Stimulated activated naive B cell treated with anti-CD40 and anti-IgM and Interleukin-4, amounts not matched to agents 10 μg/mL and 1 μg/mL and 100 μg/mL, for 72 hours (primary cell): ENCODE results near the gene TCEAL5.
"Not testable (repeated sequence)": the region's sequence is repeated elsewhere in the genome, so short reads cannot be mapped to it uniquely, and the experiment has no call there.

Source experiments
- ATAC-seq, 2 donors: fragments of 150-1000 bp; cut with Tn5 transposase; replicated peaks; 2 replicates each; pipeline ENCODE4 v1.10.0; 2021; ENCODE audit warnings: moderate library complexity in 1 of 2
- DNase-seq: peaks from one replicate; pipeline ENCODE4 v3.0.0; 2021
- H3K27ac Mint-ChIP-seq: one replicate; pipeline ENCODE4 v1.8.0; 2022; ENCODE audit warnings: mild to moderate bottlenecking, mixed read lengths
- H3K27me3 Mint-ChIP-seq, 2 donors: one replicate each; pipeline ENCODE4 v1.8.0; 2022; ENCODE audit warnings: mixed read lengths in 2 of 2
- H3K36me3 Mint-ChIP-seq, 2 donors: one replicate each; pipeline ENCODE4 v1.8.0; 2022; ENCODE audit warnings: mixed read lengths in 2 of 2, mild to moderate bottlenecking in 1 of 2
- H3K4me1 Mint-ChIP-seq, 2 donors: one replicate each; pipeline ENCODE4 v1.8.0; 2022; ENCODE audit warnings: mixed read lengths in 2 of 2, mild to moderate bottlenecking in 1 of 2
- H3K4me3 Mint-ChIP-seq, 2 donors: one replicate each; pipeline ENCODE4 v1.8.0; 2022; ENCODE audit warnings: mild to moderate bottlenecking in 2 of 2, mixed read lengths in 2 of 2, moderate library complexity in 1 of 2
- H3K9me3 Mint-ChIP-seq, 2 donors: one replicate each; pipeline ENCODE4 v1.8.0; 2022; ENCODE audit warnings: mixed read lengths in 2 of 2, mild to moderate bottlenecking in 1 of 2

Gene TCEAL5

GRCh38 chrX:103254171-103254824 lies 22.3 kb downstream of the TCEAL5 start:
- peak; percentile 57 to 66 for ATAC-seq
- Mint-ChIP-seq H3K9me3 (no peaks in the 10 kb centered on the region), H3K4me1 (peaks cover 6 to 9% of the 10 kb centered on the region in 2 donors), H3K4me3 (peak overlapping the region; percentile 91 to 96), H3K36me3 (peaks cover 2 to 11% of the 10 kb centered on the region in 2 donors), H3K27ac (peak overlapping the region; percentile 94), H3K27me3 (no peaks in the 10 kb centered on the region)
- DNase-seq: peak; percentile 22

- Mint-ChIP-seq H3K4me1 (peaks cover 6 to 9% of the 10 kb centered on the region in 2 donors), H3K36me3 (peaks cover 2 to 11% of the 10 kb centered on the region in 2 donors), H3K27ac (no peak overlapping the region), H3K9me3 (no peaks in the 10 kb centered on the region), H3K4me3 (peak overlapping the region; percentile 47 to 96), H3K27me3 (no peaks in the 10 kb centered on the region)
- DNase-seq (no peak), ATAC-seq (no peak)
Measured at GRCh38 chrX:103253608-103254007, 22.9 kb downstream of the TCEAL5 start.

GRCh38 chrX:103250977-103251376 lies 25.6 kb downstream of the TCEAL5 start:
- peaks cover 2 to 11% of the 10 kb centered on the region in 2 donors for H3K36me3 Mint-ChIP-seq
- H3K9me3 Mint-ChIP-seq: no peaks in the 10 kb centered on the region
- no peak overlapping the region for H3K4me3 Mint-ChIP-seq
- H3K27ac Mint-ChIP-seq: no peak overlapping the region
- ATAC-seq: no peak
- peaks cover 6 to 9% of the 10 kb centered on the region in 2 donors for H3K4me1 Mint-ChIP-seq
- no peak for DNase-seq
- H3K27me3 Mint-ChIP-seq: peaks cover 0 to 5% of the 10 kb centered on the region in 2 donors

- Mint-ChIP-seq H3K36me3 (peaks cover 2 to 8% of the 10 kb centered on the region in 2 donors), H3K4me1 (peaks cover 6 to 9% of the 10 kb centered on the region in 2 donors), H3K27me3 (peaks cover 0 to 12% of the 10 kb centered on the region in 2 donors), H3K4me3 (no peak overlapping the region), H3K27ac (no peak overlapping the region), H3K9me3 (no peaks in the 10 kb centered on the region)
- ATAC-seq: no peak
- no peak for DNase-seq
Measured at GRCh38 chrX:103249805-103250204, 26.7 kb downstream of the TCEAL5 start.

GRCh38 chrX:103248553-103248952 lies 28.0 kb downstream of the TCEAL5 start:
- no peaks in the 10 kb centered on the region for H3K36me3 Mint-ChIP-seq
- no peak overlapping the region for H3K27ac Mint-ChIP-seq
- DNase-seq: no peak
- H3K27me3 Mint-ChIP-seq: peaks cover 0 to 12% of the 10 kb centered on the region in 2 donors
- no peaks in the 10 kb centered on the region for H3K9me3 Mint-ChIP-seq
- no peak overlapping the region for H3K4me3 Mint-ChIP-seq
- ATAC-seq: no peak
- peaks cover under 1% of the 10 kb centered on the region in 2 donors for H3K4me1 Mint-ChIP-seq

GRCh38 chrX:103240155-103240554 lies 36.4 kb downstream of the TCEAL5 start:
- Mint-ChIP-seq H3K4me3 (no peak overlapping the region), H3K4me1 (no peaks in the 10 kb centered on the region), H3K36me3 (no peaks in the 10 kb centered on the region), H3K27me3 (peaks cover 13 to 14% of the 10 kb centered on the region in 2 donors), H3K9me3 (peaks cover 0 to 4% of the 10 kb centered on the region in 2 donors), H3K27ac (no peak overlapping the region)
- DNase-seq: no peak
- no peak for ATAC-seq

- ATAC-seq (no peak), DNase-seq (no peak)
- H3K27me3 Mint-ChIP-seq: peaks cover 6 to 7% of the 10 kb centered on the region in 2 donors
- peaks cover 0 to 4% of the 10 kb centered on the region in 2 donors for H3K9me3 Mint-ChIP-seq
- H3K4me3 Mint-ChIP-seq: no peak overlapping the region
- H3K27ac Mint-ChIP-seq: no peak overlapping the region
- H3K4me1 Mint-ChIP-seq: no peaks in the 10 kb centered on the region
- no peaks in the 10 kb centered on the region for H3K36me3 Mint-ChIP-seq
Measured at GRCh38 chrX:103236296-103236695, 40.3 kb downstream of the TCEAL5 start.

- H3K27me3 Mint-ChIP-seq, H3K4me3 Mint-ChIP-seq, H3K36me3 Mint-ChIP-seq, H3K9me3 Mint-ChIP-seq, ATAC-seq, H3K4me1 Mint-ChIP-seq, H3K27ac Mint-ChIP-seq, DNase-seq: not testable (repeated sequence)
Measured at GRCh38 chrX:103235608-103236007, 40.9 kb downstream of the TCEAL5 start.

- no peak overlapping the region for H3K27ac Mint-ChIP-seq
- ATAC-seq: no peak
- no peak overlapping the region for H3K4me3 Mint-ChIP-seq
- peaks cover 6 to 9% of the 10 kb centered on the region in 2 donors for H3K27me3 Mint-ChIP-seq
- peaks cover 0 to 4% of the 10 kb centered on the region in 2 donors for H3K9me3 Mint-ChIP-seq
- H3K36me3 Mint-ChIP-seq: no peaks in the 10 kb centered on the region
- H3K4me1 Mint-ChIP-seq: no peaks in the 10 kb centered on the region
- DNase-seq: no peak
Measured at GRCh38 chrX:103234869-103235268, 41.7 kb downstream of the TCEAL5 start.

GRCh38 chrX:103233263-103233662 lies 43.3 kb downstream of the TCEAL5 start:
- Mint-ChIP-seq H3K36me3 (no peaks in the 10 kb centered on the region), H3K4me3 (no peak overlapping the region), H3K9me3 (peaks cover 0 to 4% of the 10 kb centered on the region in 2 donors), H3K4me1 (no peaks in the 10 kb centered on the region), H3K27ac (no peak overlapping the region), H3K27me3 (peaks cover 6 to 9% of the 10 kb centered on the region in 2 donors)
- no peak for ATAC-seq
- no peak for DNase-seq

- H3K4me3 Mint-ChIP-seq, H3K4me1 Mint-ChIP-seq, H3K9me3 Mint-ChIP-seq, H3K36me3 Mint-ChIP-seq, H3K27ac Mint-ChIP-seq, DNase-seq, ATAC-seq: not testable (repeated sequence)
- H3K27me3 Mint-ChIP-seq: peaks cover 21 to 41% of the 10 kb centered on the region in 2 donors
Measured at GRCh38 chrX:103225918-103226317, 50.6 kb downstream of the TCEAL5 start.
